ENCODE measurements around the gene RPL13.
A peak's percentile ranks its signal among the peaks of the same experiment; 100 is the strongest.

RPL13 gene

GRCh38 chr16:89593841-89594240 lies 33.4 kb downstream of the RPL13 start:
- H3K23ac ChIP-seq (ENCODE audit: low read length in 2 of 2): no peak overlapping the region
- no peak overlapping the region for H3K4me3 ChIP-seq (ENCODE audit: insufficient read depth in 1 of 2, low read depth in 1 of 2, low read length in 2 of 2)
- no peak overlapping the region for H4K91ac ChIP-seq (ENCODE audit: low read length)
- H2BK15ac ChIP-seq (ENCODE audit: low read depth, poor library complexity, severe bottlenecking): no peak overlapping the region
- H3K9me3 ChIP-seq (ENCODE audit: control insufficient read depth, low read length): no peaks in the 10 kb centered on the region
- no peak overlapping the region for H3K9ac ChIP-seq (ENCODE audit: low read length)
- H2BK12ac ChIP-seq (ENCODE audit: low read length in 2 of 2): no peak overlapping the region
- H3K14ac ChIP-seq (ENCODE audit: low read length in 2 of 2): no peak overlapping the region
- H3K79me1 ChIP-seq (replicated peaks; ENCODE audit: low read length, poor library complexity, severe bottlenecking): no peaks in the 10 kb centered on the region
- WGBS: 94% methylated on average over 15 of the region's 15 CpGs
- H2BK120ac ChIP-seq (ENCODE audit: low read depth, low read length): no peak overlapping the region
- H3K27me3 ChIP-seq (ENCODE audit: control insufficient read depth in 1 of 2, insufficient read depth in 1 of 2, low read length in 2 of 2): no peaks in the 10 kb centered on the region
- peaks cover 5% of the 10 kb centered on the region for H3K4me1 ChIP-seq (ENCODE audit: control insufficient read depth, insufficient read depth, low read depth, low read length)
- peaks cover 0 to 8% of the 10 kb centered on the region in 2 experiments for H3K36me3 ChIP-seq (ENCODE audit: control insufficient read depth in 1 of 2, insufficient read depth in 2 of 2, low read depth in 1 of 2, low read length in 2 of 2)
- H2BK5ac ChIP-seq (ENCODE audit: low read depth, low read length, poor library complexity, severe bottlenecking): no peak overlapping the region
- no peak overlapping the region for H3K27ac ChIP-seq (ENCODE audit: low read length, poor library complexity, severe bottlenecking)
- no peak for DNase-seq
- H3K4ac ChIP-seq (ENCODE audit: low read depth in 1 of 2, low read length in 2 of 2): no peak overlapping the region
- no peak overlapping the region for H3K4me2 ChIP-seq (ENCODE audit: low read length, poor library complexity, severe bottlenecking)
- no peak overlapping the region for H2AFZ ChIP-seq (ENCODE audit: low read depth, low read length)
- H2AK5ac ChIP-seq (ENCODE audit: low read length, severe bottlenecking): no peak overlapping the region
- H3K18ac ChIP-seq (ENCODE audit: low read depth in 1 of 2, low read length in 2 of 2): no peak overlapping the region
- no peak overlapping the region for H4K8ac ChIP-seq (ENCODE audit: low read length)

GRCh38 chr16:89595330-89596060 lies 35.0 kb downstream of the RPL13 start:
- no peak overlapping the region for H3K23ac ChIP-seq (ENCODE audit: low read length in 2 of 2)
- no peak overlapping the region for H3K4me2 ChIP-seq (ENCODE audit: low read length, poor library complexity, severe bottlenecking)
- no peak overlapping the region for H4K91ac ChIP-seq (ENCODE audit: low read length)
- H3K14ac ChIP-seq (ENCODE audit: low read length in 2 of 2): peak overlapping the region in 1 of 2 experiments; percentile 22
- H2AFZ ChIP-seq (ENCODE audit: low read depth, low read length): no peak overlapping the region
- no peak overlapping the region for H3K18ac ChIP-seq (ENCODE audit: low read depth in 1 of 2, low read length in 2 of 2)
- H3K9ac ChIP-seq (ENCODE audit: low read length): no peak overlapping the region
- no peak overlapping the region for H3K4me3 ChIP-seq (ENCODE audit: insufficient read depth in 1 of 2, low read depth in 1 of 2, low read length in 2 of 2)
- H3K4ac ChIP-seq (ENCODE audit: low read depth in 1 of 2, low read length in 2 of 2): no peak overlapping the region
- H3K9me3 ChIP-seq (ENCODE audit: control insufficient read depth, low read length): no peaks in the 10 kb centered on the region
- H3K79me1 ChIP-seq (replicated peaks; ENCODE audit: low read length, poor library complexity, severe bottlenecking): no peaks in the 10 kb centered on the region
- no peak overlapping the region for H2AK5ac ChIP-seq (ENCODE audit: low read length, severe bottlenecking)
- H3K27me3 ChIP-seq (ENCODE audit: control insufficient read depth in 1 of 2, insufficient read depth in 1 of 2, low read length in 2 of 2): no peaks in the 10 kb centered on the region
- DNase-seq: no peak
- no peak overlapping the region for H3K27ac ChIP-seq (ENCODE audit: low read length, poor library complexity, severe bottlenecking)
- H4K8ac ChIP-seq (ENCODE audit: low read length): no peak overlapping the region
- no peak overlapping the region for H2BK120ac ChIP-seq (ENCODE audit: low read depth, low read length)
- WGBS: 97% methylated on average over 47 of the region's 47 CpGs
- H2BK5ac ChIP-seq (ENCODE audit: low read depth, low read length, poor library complexity, severe bottlenecking): no peak overlapping the region
- no peak overlapping the region for H2BK12ac ChIP-seq (ENCODE audit: low read length in 2 of 2)
- peaks cover 12% of the 10 kb centered on the region for H3K4me1 ChIP-seq (ENCODE audit: control insufficient read depth, insufficient read depth, low read depth, low read length)
- H3K36me3 ChIP-seq (ENCODE audit: control insufficient read depth in 1 of 2, insufficient read depth in 2 of 2, low read depth in 1 of 2, low read length in 2 of 2): peaks cover 0 to 8% of the 10 kb centered on the region in 2 experiments
- H2BK15ac ChIP-seq (ENCODE audit: low read depth, poor library complexity, severe bottlenecking): no peak overlapping the region

GRCh38 chr16:89596061-89596689 lies 35.7 kb downstream of the RPL13 start:
- no peaks in the 10 kb centered on the region for H3K27me3 ChIP-seq (ENCODE audit: control insufficient read depth in 1 of 2, insufficient read depth in 1 of 2, low read length in 2 of 2)
- H3K9me3 ChIP-seq (ENCODE audit: control insufficient read depth, low read length): no peaks in the 10 kb centered on the region
- no peak overlapping the region for H2BK5ac ChIP-seq (ENCODE audit: low read depth, low read length, poor library complexity, severe bottlenecking)
- no peak overlapping the region for H3K14ac ChIP-seq (ENCODE audit: low read length in 2 of 2)
- no peak for DNase-seq
- no peak overlapping the region for H3K27ac ChIP-seq (ENCODE audit: low read length, poor library complexity, severe bottlenecking)
- no peak overlapping the region for H3K4me3 ChIP-seq (ENCODE audit: insufficient read depth in 1 of 2, low read depth in 1 of 2, low read length in 2 of 2)
- no peak overlapping the region for H3K4me2 ChIP-seq (ENCODE audit: low read length, poor library complexity, severe bottlenecking)
- no peak overlapping the region for H2AFZ ChIP-seq (ENCODE audit: low read depth, low read length)
- 92% methylated on average over 23 of the region's 25 CpGs for WGBS
- H3K18ac ChIP-seq (ENCODE audit: low read depth in 1 of 2, low read length in 2 of 2): no peak overlapping the region
- H3K23ac ChIP-seq (ENCODE audit: low read length in 2 of 2): no peak overlapping the region
- H4K8ac ChIP-seq (ENCODE audit: low read length): no peak overlapping the region
- no peak overlapping the region for H2BK120ac ChIP-seq (ENCODE audit: low read depth, low read length)
- H2AK5ac ChIP-seq (ENCODE audit: low read length, severe bottlenecking): no peak overlapping the region
- H3K9ac ChIP-seq (ENCODE audit: low read length): no peak overlapping the region
- no peak overlapping the region for H4K91ac ChIP-seq (ENCODE audit: low read length)
- peaks cover 12% of the 10 kb centered on the region for H3K4me1 ChIP-seq (ENCODE audit: control insufficient read depth, insufficient read depth, low read depth, low read length)
- H3K79me1 ChIP-seq (replicated peaks; ENCODE audit: low read length, poor library complexity, severe bottlenecking): no peaks in the 10 kb centered on the region
- no peak overlapping the region for H2BK15ac ChIP-seq (ENCODE audit: low read depth, poor library complexity, severe bottlenecking)
- peaks cover 0 to 5% of the 10 kb centered on the region in 2 experiments for H3K36me3 ChIP-seq (ENCODE audit: control insufficient read depth in 1 of 2, insufficient read depth in 2 of 2, low read depth in 1 of 2, low read length in 2 of 2)
- H2BK12ac ChIP-seq (ENCODE audit: low read length in 2 of 2): no peak overlapping the region
- no peak overlapping the region for H3K4ac ChIP-seq (ENCODE audit: low read depth in 1 of 2, low read length in 2 of 2)

- 91% methylated on average over 17 of the region's 19 CpGs for WGBS
- Histone ChIP-seq H2BK15ac (ENCODE audit: low read depth, poor library complexity, severe bottlenecking) (no peak overlapping the region), H4K91ac (ENCODE audit: low read length) (no peak overlapping the region), H3K23ac (ENCODE audit: low read length in 2 of 2) (no peak overlapping the region), H3K9ac (ENCODE audit: low read length) (no peak overlapping the region), H2BK12ac (ENCODE audit: low read length in 2 of 2) (no peak overlapping the region), H3K4me3 (ENCODE audit: insufficient read depth in 1 of 2, low read depth in 1 of 2, low read length in 2 of 2) (no peak overlapping the region), H2BK120ac (ENCODE audit: low read depth, low read length) (no peak overlapping the region), H2BK5ac (ENCODE audit: low read depth, low read length, poor library complexity, severe bottlenecking) (no peak overlapping the region), H3K14ac (ENCODE audit: low read length in 2 of 2) (no peak overlapping the region), H4K8ac (ENCODE audit: low read length) (no peak overlapping the region), H3K79me1 (replicated peaks; ENCODE audit: low read length, poor library complexity, severe bottlenecking) (no peaks in the 10 kb centered on the region), H2AK5ac (ENCODE audit: low read length, severe bottlenecking) (no peak overlapping the region), H3K36me3 (ENCODE audit: control insufficient read depth in 1 of 2, insufficient read depth in 2 of 2, low read depth in 1 of 2, low read length in 2 of 2) (peaks cover 0 to 3% of the 10 kb centered on the region in 2 experiments), H2AFZ (ENCODE audit: low read depth, low read length) (no peak overlapping the region), H3K4ac (ENCODE audit: low read depth in 1 of 2, low read length in 2 of 2) (no peak overlapping the region), H3K18ac (ENCODE audit: low read depth in 1 of 2, low read length in 2 of 2) (no peak overlapping the region), H3K9me3 (ENCODE audit: control insufficient read depth, low read length) (no peaks in the 10 kb centered on the region), H3K27me3 (ENCODE audit: control insufficient read depth in 1 of 2, insufficient read depth in 1 of 2, low read length in 2 of 2) (no peaks in the 10 kb centered on the region), H3K27ac (ENCODE audit: low read length, poor library complexity, severe bottlenecking) (no peak overlapping the region), H3K4me1 (ENCODE audit: control insufficient read depth, insufficient read depth, low read depth, low read length) (peaks cover 16% of the 10 kb centered on the region), H3K4me2 (ENCODE audit: low read length, poor library complexity, severe bottlenecking) (no peak overlapping the region)
- DNase-seq: no peak
These were observed 36.6 kb downstream of the RPL13 start for GRCh38 chr16:89596957-89597649.

All from mesenchymal stem cell (in vitro differentiated cells and primary cell).